NCI-H526 treated with DMSO at 0.1 percent for 48 hours (cell line): ENCODE data around the gene NEMP1.

ENCODE experiments used
- DNase-seq: peaks from one replicate; lab custom pipeline; 2025; lab: John Stamatoyannopoulos, UW

NEMP1 gene

DNA sequence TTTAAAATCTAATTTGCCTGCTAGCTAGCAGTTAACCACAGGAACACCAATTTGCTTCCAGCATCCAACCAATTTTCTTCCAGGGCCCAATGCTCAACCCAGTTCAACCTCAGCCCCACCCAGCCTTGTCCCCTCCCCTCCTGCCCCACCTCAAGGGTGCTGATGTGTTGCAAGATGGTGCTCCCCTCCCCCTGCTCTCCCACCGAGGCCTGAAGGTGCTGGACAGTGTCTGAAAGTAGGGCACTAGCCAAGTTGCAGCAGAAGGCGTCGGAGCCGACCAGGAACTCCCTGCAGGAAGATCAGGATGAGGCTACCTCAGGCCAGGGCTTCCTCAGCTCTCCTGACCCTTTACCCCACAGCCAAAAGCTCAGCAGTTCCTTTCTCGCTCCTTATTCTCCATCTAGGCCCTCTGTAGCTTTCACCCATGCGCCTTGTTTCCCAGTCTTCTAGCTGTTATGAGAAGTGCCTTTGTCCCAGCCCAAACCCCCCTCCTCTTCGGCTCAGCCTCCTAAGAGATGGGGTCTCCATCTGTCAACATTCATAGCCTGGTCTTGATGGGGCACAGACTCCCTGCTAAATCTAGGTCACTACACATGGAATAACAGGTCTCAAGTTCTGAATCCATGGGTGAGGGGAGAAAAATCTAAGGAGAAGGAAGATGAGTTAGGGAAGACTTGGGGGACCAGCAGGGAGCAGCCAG, 29.0 kb upstream of the NEMP1 start:
- peak; percentile 95 for DNase-seq

DNA sequence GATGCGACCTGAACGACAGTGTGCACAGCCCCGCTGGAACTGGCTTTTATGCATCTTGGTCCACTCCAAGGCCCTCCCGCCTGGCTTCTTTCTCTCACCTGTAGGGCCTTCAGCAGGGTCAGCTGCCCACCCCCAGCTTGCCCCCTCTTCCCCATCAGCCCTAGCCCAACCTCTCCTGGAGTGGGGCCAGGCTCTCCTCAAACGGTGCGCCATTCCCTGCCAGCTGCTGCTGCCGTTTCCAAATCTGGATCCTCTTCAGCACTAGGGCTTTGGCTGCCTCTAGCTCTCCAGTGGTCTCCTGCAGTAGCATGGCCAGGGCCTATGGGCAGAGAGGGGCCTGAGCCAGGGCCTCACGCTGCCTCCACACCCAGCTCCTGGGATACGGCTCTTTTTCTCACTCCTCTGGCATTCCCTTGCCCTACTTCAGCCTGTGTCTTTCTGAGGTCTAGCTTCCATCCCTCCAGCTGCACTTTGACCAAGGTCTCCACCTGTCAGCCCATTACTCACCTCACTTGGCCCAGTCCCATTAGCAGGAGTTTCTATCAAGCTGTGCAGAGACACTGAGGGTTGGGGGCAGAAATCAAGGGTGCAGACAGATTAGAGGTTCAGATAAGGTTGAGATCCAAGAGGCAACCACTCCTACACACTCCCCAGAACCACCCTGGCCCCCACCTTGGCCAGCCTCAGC, 27.6 kb upstream of the NEMP1 start:
- DNase-seq, result no peak

DNA sequence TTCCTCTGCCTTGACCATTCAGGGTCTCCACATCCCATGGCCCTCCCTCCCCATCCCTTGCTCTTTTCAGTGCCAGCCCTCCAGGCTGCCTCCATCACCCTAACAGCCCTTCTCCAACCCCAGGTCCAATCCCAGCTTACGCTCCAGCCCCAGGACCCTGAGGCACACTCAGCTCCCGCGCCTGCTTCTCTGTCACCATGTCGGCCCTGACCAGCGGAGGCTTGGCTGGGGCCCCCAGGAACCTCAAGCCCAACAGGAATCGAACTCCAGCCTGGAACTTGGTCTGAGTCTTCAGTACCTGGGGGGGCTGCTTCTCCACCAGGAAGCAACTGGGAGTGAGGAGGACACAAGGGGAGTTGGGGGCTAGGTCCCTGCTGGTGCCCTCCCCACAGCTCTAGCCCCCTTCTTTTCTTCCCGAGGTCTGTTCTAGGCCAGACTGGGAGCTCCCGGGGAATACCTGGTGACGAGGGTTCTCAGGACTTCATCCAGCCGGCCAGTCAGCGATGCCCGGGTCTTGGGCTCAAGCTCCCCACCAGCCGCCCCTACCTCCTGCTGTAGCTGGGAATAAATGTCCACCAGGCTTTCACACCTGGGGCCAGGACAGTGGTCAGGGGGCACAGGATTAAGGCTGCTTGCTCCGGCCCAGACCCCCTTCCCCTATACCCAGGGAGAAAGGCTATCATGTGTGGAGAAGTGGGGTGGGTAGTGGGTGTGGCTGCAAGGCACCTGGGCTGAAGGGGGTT, 26.6 kb upstream of the NEMP1 start:
- no peak for DNase-seq

GRCh38 chr12:57104292-57104910, 25.8 kb upstream of the NEMP1 start:
- DNase-seq, result no peak

DNA sequence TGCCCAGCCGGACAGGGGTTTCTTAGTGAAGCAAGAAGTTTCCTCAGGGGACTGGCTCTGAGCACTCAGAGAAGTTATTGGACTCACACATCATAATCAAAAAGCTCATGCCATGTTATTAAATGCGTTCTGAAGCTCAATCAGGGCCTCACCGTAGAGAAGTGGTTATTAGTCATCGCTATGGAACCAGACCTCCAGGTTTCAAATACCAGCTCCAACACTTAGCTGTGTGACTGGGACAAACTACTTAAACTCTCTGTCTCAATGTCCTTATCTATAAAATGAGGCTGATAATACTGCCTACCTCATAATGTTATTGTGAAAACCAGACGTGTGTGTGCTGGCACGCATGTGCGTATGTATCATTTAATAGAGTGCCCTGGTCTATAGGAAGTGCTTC, 25.3 kb upstream of the NEMP1 start:
- no peak for DNase-seq

- no peak for DNase-seq
These were observed 23.5 kb upstream of the NEMP1 start for GRCh38 chr12:57101892-57102695.

DNA sequence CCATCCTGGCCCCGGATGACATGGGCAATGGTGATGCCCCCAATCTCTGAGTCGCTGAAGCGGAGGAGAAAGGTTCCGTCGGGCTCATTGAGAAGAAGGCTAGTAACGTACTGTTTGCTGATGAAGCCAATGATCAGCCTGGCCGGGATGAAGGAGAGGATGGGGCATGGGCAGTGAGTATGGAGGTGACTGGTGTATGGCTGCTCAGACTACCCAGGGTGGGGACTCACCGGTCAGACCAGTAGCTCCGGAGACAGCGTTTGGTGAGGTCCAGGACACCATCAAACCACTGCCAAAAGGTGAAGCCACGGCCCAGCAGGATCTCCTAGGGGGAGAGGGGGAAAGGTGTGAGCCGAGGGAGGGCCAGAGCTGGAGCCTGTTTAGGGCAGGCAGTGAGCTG, 21.2 kb upstream of the NEMP1 start:
- DNase-seq, result no peak

GRCh38 chr12:57099047-57099714, 20.6 kb upstream of the NEMP1 start:
- no peak for DNase-seq

- no peak for DNase-seq
These were observed 20.0 kb upstream of the NEMP1 start for GRCh38 chr12:57098546-57098945.

DNA sequence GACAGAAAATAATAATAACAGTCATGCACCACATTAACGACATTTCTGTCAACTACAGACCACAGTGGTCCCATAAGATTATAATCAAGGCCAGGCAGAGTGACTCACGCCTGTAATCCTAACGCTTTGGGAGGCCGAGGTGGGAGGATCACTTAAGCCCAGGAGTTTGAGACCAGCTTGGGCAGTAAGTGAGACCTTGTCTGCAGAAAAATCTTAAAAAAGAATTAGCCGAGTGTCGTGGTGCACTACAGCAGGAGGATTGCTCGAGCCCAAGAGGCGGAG, 18.9 kb upstream of the NEMP1 start:
- DNase-seq, result no peak

DNA sequence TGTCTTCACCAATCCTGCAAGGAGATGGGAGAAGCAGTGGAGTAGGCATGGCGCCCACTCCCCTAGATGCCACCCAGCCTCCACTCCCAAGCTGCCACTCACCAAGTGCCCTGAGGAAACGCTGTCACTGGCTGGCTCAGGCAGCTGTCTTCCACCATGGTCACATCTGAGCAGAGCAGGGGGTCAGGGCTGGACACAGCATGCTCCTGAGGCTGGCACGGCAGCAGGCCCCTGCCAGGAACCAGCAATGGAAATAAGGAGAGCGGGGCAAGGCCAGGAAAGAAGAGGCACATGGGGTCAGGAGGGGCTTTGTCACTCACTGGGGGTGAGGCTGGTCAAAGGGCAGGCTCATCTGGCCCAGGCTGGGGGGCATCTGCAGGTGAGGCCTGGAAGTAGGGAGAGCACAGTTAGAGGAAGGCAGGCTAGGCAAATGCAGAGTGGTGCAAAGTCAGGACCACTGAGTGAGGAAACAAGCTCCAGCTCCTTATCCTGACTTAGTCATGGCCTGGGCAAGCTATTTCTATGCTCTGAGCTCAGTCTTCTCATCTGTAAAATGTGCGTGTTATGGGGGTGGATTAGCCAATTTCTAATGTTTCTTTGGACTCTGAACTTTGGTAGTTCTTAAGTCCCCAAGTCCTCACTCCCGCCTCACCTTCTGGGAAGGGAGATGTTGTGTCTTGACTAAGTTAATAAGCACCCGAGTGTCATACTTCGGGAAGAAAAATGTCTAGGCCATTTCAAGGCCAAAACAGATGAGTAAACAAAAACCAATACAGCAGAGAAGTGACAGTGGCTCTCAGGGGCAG, 18.4 kb upstream of the NEMP1 start:
- DNase-seq, result no peak

DNA sequence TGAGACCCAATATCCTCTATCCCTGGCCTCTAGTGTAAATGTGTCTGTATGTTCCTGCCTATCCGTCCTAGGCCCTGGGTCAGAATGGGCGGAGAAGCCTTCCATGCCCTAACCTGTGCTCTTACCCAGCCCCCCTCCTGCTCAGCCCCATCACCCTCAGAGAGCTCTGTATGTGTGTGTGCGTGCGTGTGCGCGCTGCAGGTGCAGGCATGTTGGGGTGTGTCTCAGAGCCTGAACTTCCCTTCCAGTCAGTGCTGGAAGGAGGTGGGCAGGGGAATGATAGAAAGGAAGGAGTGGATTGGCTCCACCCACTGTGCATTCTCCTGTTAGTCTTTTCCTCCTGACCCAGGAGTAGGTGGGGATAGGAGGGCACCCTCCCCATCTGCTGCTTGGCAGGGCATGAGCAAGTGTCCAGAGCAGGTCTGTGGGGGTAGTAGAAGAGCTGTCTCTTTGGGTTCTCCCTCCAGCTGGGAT, 17.5 kb upstream of the NEMP1 start:
- peak; percentile 67 for DNase-seq

- no peak for DNase-seq
These were observed 16.8 kb upstream of the NEMP1 start for GRCh38 chr12:57095440-57095839.

- DNase-seq, result no peak
These were observed 15.9 kb upstream of the NEMP1 start for GRCh38 chr12:57094208-57095160.

DNA sequence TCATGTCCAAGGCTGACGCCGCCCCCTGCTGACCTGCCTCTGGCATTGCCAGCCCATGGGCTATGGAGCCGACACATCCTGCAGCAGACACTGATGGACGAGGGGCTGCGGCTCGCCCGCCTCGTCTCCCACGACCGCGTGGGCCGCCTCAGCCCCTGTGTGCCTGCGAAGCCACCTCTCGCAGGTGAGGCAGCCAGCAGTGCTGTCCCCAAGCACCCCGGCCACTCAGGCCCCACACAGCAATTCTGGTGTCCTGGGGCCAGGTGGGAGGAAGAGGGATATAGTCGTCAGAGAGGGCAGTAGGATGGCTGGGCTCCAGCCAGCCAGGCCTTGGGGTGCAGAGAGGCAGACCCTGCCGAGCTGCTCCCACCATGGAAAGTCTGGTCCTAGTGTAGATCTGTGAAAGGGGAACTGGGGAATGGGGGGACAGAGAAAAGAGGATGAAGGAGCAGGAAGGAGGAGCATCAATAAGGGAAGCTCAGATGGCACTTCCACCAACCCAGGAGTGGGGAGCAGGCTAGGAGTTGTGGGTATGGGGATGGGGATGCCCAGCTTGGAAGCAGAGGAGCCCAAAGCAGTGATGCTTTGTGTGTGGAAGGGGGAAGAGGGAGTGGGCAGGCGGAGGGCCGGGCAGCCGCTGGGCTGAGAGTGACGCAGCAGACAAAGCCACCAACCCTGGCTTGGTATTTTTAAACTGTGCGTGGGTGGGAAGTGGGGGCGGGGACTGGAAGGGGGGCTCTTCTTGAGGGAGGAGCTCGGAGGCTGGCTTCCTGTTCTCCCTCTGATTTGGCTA, 15.0 kb upstream of the NEMP1 start:
- DNase-seq, result no peak

- no peak for DNase-seq
These were observed 14.4 kb upstream of the NEMP1 start for GRCh38 chr12:57092876-57093414.

- DNase-seq, result no peak
These were observed 13.9 kb upstream of the NEMP1 start for GRCh38 chr12:57092529-57092862.
